SIG-M5 (cell line): ENCODE data around the gene AKIP1.

ENCODE experiments used
- DNase-seq: peaks from one replicate; lab custom pipeline; 2025; lab: John Stamatoyannopoulos, UW

Gene AKIP1

GRCh38 chr11:8961401-8961800, 50.4 kb downstream of the AKIP1 start:
- no peak for DNase-seq

GRCh38 chr11:8962841-8963240, 51.9 kb downstream of the AKIP1 start:
- no peak for DNase-seq

GRCh38 chr11:8963569-8964323, 52.8 kb downstream of the AKIP1 start:
- no peak for DNase-seq

- no peak for DNase-seq
Observed at GRCh38 chr11:8964324-8965320, 53.6 kb downstream of the AKIP1 start, which contains the start of gene TMEM9B. Gene TMEM9B (minus strand): TSS chr11:8964442. CDS start chr11:8964313, 129 bp downstream.

GRCh38 chr11:8967184-8967583, 56.2 kb downstream of the AKIP1 start:
- no peak for DNase-seq
